HS-27A (cell line): Measurements from ENCODE around the gene OR4F16.
"Not testable (repeated sequence)": the region's sequence is repeated elsewhere in the genome, so short reads cannot be mapped to it uniquely, and the experiment has no call there.

Experiments used
- DNase-seq: peaks from one replicate; pipeline ENCODE4 v3.0.0-alpha.2; 2012; ENCODE audit warnings: low read depth, missing footprints

Gene OR4F16

GRCh38 chr1:686554-686953, at the start of gene OR4F16:
Gene OR4F16, minus strand, starts transcription at chr1:686654. Its CDS starts 0 bp downstream, at chr1:686654.
- DNase-seq: not testable (repeated sequence)

GRCh38 chr1:733649-734048, 47.2 kb upstream of the OR4F16 start:
- not testable (repeated sequence) for DNase-seq

GRCh38 chr1:727040-727439, 40.6 kb upstream of the OR4F16 start:
- not testable (repeated sequence) for DNase-seq
